ENCODE data around the gene RNF146. TPM values are rescaled to one million over a fixed set of nuclear protein-coding genes. Genes with fewer than 3 reads are reported as not detected.

RNF146 gene
- total and polyA plus RNA-seq, 10 of the 15 experiments (the other 5 are each of a cell fraction or from before 2014, with no cell fraction given): 9.3 to 33.0 (median 17.8) TPM

DNA sequence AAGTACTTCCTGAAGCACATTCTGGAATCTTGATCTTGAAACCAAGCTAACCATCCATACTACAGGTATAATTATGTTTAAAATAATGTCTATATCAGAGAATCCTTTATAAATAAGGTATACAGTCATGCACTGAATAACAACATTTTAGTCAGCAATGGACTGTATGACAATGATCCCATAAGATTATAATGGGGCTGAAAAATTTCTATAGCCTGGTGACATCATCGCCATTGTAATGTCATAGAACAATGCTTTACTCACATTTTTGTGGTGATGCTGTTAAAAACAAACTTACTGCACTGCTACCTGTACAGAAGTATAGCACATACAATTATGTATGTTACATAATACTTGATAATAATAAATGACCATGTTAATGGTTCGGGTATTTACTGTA is 31.8 kb downstream of the RNF146 start (continued):
- TF ChIP-seq SMC3 (IDR thresholded peaks at IDR 0.05; ENCODE audit: borderline replicate concordance, low read length): no peak

GRCh38 chr6:127299522-127300240 is 33.0 kb downstream of the RNF146 start:
- H3K27ac ChIP-seq (ENCODE audit: control insufficient read depth, insufficient read depth): no peak overlapping the region
- POLR2A ChIA-PET: interaction anchor here (0.6 to 1.1 kb wide), 3 partner anchors 8 to 540 kb away, joined by 3 to 4 read pairs (median 4); no protein-coding TSS in a partner anchor
- FAIRE-seq (no peak), DNase-seq (ENCODE audit: low read depth, low spot score) (no peak), ATAC-seq (no peak)
- H3K9me3 ChIP-seq (replicated peaks; ENCODE audit: control insufficient read depth, insufficient read depth, low read length): no peaks in the 10 kb centered on the region
- H3K27me3 ChIP-seq (replicated peaks in 1 of 2; ENCODE audit: control insufficient read depth in 2 of 2, insufficient read depth in 2 of 2, low read length in 1 of 2): no peaks in the 10 kb centered on the region
- no peak overlapping the region for H2AFZ ChIP-seq (ENCODE audit: control insufficient read depth, low read depth, low read length)
- 97% methylated on average over 4 of the region's 4 CpGs for WGBS (ENCODE audit: insufficient coverage, insufficient replicate concordance, low lambda C conversion rate, missing lambda C conversion rate)
- H3K36me3 ChIP-seq (ENCODE audit: control insufficient read depth in 2 of 2, insufficient read depth in 2 of 2, low read length in 1 of 2): peaks cover 0 to 8% of the 10 kb centered on the region in 2 experiments; a peak in 1 of 4 replicates
- no TSS peak for BruUV-seq (replicated peaks)
- no peak overlapping the region for H3K4me3 ChIP-seq
- SMC1A ChIA-PET (ENCODE audit: uncharacterized antibody, unreplicated experiment): interaction anchor here (0.7 to 4.1 kb wide), 6 partner anchors 8 to 120 kb away, joined by 3 to 37 read pairs (median 4); no protein-coding TSS in a partner anchor
- H3K79me2 ChIP-seq (ENCODE audit: control insufficient read depth, insufficient read depth, low read length): no peaks in the 10 kb centered on the region; the same call in 1 of the 2 replicates
- CTCF ChIA-PET: interaction anchor here (0.7 to 6.3 kb wide), 5 partner anchors 9 to 129 kb away, joined by 3 to 55 read pairs (median 4); partner anchors contain the start of gene RNF146
- RAD21 ChIA-PET (ENCODE audit: unreplicated experiment): interaction anchor here (1.3 to 3.5 kb wide), 4 partner anchors 8 to 217 kb away, joined by 3 to 17 read pairs (median 6); no protein-coding TSS in a partner anchor
- no peak for TF ChIP-seq BHLHE40 (IDR thresholded peaks at IDR 0.05; ENCODE audit: borderline replicate concordance in 1 of 2, low read depth in 2 of 2, low read length in 1 of 2)
- in situ Hi-C loops (cut with MboI) (loop anchor here (10.0 to 25.0 kb wide), 2 partner anchors 235 to 1512 kb away; partner anchors contain the start of gene NCOA7), intact Hi-C loops (cut with micrococcal nuclease; ENCODE audit: unreplicated experiment) (no loop called here)
- H3K4me2 ChIP-seq (ENCODE audit: control insufficient read depth, insufficient read depth): no peak overlapping the region
- peaks cover 5% of the 10 kb centered on the region for H3K4me1 ChIP-seq (ENCODE audit: control insufficient read depth, insufficient read depth, low read length)
- no peaks in the 10 kb centered on the region for H4K20me1 ChIP-seq (ENCODE audit: control insufficient read depth, insufficient read depth)
- H3K9ac ChIP-seq (ENCODE audit: control insufficient read depth, insufficient read depth, low read length): no peak overlapping the region

DNA sequence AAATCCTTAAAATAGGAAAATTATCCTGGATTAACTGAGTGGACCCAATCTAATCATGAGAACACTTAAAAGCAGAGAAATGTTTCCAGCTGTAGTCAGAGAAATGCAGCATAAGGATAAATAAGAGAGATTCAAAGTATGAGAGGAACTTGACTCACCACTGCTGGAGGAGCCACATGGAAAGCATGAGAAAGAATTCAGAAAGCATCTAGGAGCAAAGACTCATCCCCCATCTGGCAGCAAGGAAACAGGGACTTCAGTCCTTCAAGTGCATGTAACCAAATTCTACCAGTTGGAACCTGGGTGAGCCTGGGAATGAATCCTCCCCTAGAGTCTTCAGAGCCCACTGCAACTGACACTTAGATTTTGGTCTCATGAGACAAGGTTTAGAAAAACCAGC is 33.7 kb downstream of the RNF146 start:
- ChIA-PET SMC1A (ENCODE audit: uncharacterized antibody, unreplicated experiment) (interaction anchor here (0.7 to 4.1 kb wide), 6 partner anchors 9 to 184 kb away, joined by 3 to 37 read pairs (median 6); partner anchors contain the start of gene RNF146), CTCF (interaction anchor here (0.9 to 6.3 kb wide), 5 partner anchors 9 to 215 kb away, joined by 3 to 55 read pairs (median 5); no protein-coding TSS in a partner anchor), POLR2A (interaction anchor here (0.8 to 1.1 kb wide), 2 partner anchors 9 to 121 kb away, joined by 3 to 4 read pairs; no protein-coding TSS in a partner anchor), RAD21 (ENCODE audit: unreplicated experiment) (interaction anchor here (0.8 to 3.5 kb wide), 3 partner anchors 9 to 239 kb away, joined by 4 to 17 read pairs (median 5); no protein-coding TSS in a partner anchor)
- Histone ChIP-seq H3K9me3 (replicated peaks; ENCODE audit: control insufficient read depth, insufficient read depth, low read length) (no peaks in the 10 kb centered on the region), H3K4me3 (no peak overlapping the region), H3K4me1 (ENCODE audit: control insufficient read depth, insufficient read depth, low read length) (peaks cover 5% of the 10 kb centered on the region), H3K4me2 (ENCODE audit: control insufficient read depth, insufficient read depth) (no peak overlapping the region), H4K20me1 (ENCODE audit: control insufficient read depth, insufficient read depth) (no peaks in the 10 kb centered on the region), H3K79me2 (ENCODE audit: control insufficient read depth, insufficient read depth, low read length) (no peaks in the 10 kb centered on the region; the same call in 1 of the 2 replicates), H3K27ac (ENCODE audit: control insufficient read depth, insufficient read depth) (no peak overlapping the region), H3K9ac (ENCODE audit: control insufficient read depth, insufficient read depth, low read length) (no peak overlapping the region), H2AFZ (ENCODE audit: control insufficient read depth, low read depth, low read length) (no peak overlapping the region), H3K36me3 (ENCODE audit: control insufficient read depth in 2 of 2, insufficient read depth in 2 of 2, low read length in 1 of 2) (peaks cover 0 to 8% of the 10 kb centered on the region in 2 experiments; a peak in 1 of 4 replicates), H3K27me3 (replicated peaks in 1 of 2; ENCODE audit: control insufficient read depth in 2 of 2, insufficient read depth in 2 of 2, low read length in 1 of 2) (no peaks in the 10 kb centered on the region)
- ATAC-seq (no peak), DNase-seq (ENCODE audit: low read depth, low spot score) (no peak), FAIRE-seq (no peak)
- in situ Hi-C loops (cut with MboI): loop anchor here (10.0 kb wide), 1 partner anchor 234 kb away; no protein-coding TSS in a partner anchor
- intact Hi-C loops (cut with micrococcal nuclease; ENCODE audit: unreplicated experiment): no loop called here
- no TSS peak for BruUV-seq (replicated peaks)
- no peak for TF ChIP-seq HDAC6 (IDR thresholded peaks at IDR 0.05; ENCODE audit: unreplicated experiment)
- TF ChIP-seq, protein P1, sequence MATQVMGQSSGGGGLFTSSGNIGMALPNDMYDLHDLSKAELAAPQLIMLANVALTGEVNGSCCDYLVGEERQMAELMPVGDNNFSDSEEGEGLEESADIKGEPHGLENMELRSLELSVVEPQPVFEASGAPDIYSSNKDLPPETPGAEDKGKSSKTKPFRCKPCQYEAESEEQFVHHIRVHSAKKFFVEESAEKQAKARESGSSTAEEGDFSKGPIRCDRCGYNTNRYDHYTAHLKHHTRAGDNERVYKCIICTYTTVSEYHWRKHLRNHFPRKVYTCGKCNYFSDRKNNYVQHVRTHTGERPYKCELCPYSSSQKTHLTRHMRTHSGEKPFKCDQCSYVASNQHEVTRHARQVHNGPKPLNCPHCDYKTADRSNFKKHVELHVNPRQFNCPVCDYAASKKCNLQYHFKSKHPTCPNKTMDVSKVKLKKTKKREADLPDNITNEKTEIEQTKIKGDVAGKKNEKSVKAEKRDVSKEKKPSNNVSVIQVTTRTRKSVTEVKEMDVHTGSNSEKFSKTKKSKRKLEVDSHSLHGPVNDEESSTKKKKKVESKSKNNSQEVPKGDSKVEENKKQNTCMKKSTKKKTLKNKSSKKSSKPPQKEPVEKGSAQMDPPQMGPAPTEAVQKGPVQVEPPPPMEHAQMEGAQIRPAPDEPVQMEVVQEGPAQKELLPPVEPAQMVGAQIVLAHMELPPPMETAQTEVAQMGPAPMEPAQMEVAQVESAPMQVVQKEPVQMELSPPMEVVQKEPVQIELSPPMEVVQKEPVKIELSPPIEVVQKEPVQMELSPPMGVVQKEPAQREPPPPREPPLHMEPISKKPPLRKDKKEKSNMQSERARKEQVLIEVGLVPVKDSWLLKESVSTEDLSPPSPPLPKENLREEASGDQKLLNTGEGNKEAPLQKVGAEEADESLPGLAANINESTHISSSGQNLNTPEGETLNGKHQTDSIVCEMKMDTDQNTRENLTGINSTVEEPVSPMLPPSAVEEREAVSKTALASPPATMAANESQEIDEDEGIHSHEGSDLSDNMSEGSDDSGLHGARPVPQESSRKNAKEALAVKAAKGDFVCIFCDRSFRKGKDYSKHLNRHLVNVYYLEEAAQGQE (IDR thresholded peaks at IDR 0.05; ENCODE audit: low read depth, low read length): no peak
- TF ChIP-seq TBL1XR1 (IDR thresholded peaks at IDR 0.05; ENCODE audit: low read depth, low read length): no peak
- TF ChIP-seq ZNF217 (IDR thresholded peaks at IDR 0.05): no peak
- no peak for TF ChIP-seq CTCF (IDR thresholded peaks at IDR 0.05 in 2 of 3, conservative IDR thresholded peaks at IDR 0.05 in 1 of 3; ENCODE audit: control insufficient read depth in 2 of 3, extremely low read depth in 1 of 3, insufficient read depth in 1 of 3, low read depth in 3 of 3, low read length in 3 of 3)
